Peyer's patch (tissue), 4 donors: ENCODE measurements around the gene CACNA2D3. TPM values are rescaled to one million over a fixed set of nuclear protein-coding genes. Genes with fewer than 3 reads are reported as not detected.

ENCODE experiments used
- DNase-seq, 3 donors: peaks; one replicate each; pipeline ENCODE4 v3.0.0-alpha.2; 2017 to 2019
- H3K27ac ChIP-seq, 4 donors: fragments of 200-600 bp; sonication (generic); one replicate each; pipeline ENCODE4 v1.5.1; 2016 to 2019
- H3K27me3 ChIP-seq, 2 donors: fragments of 200-600 bp; sonication (generic); one replicate each; pipeline ENCODE4 v1.5.1; 2019
- H3K36me3 ChIP-seq, 3 donors: fragments of 200-600 bp; sonication (generic); one replicate each; pipeline ENCODE4 v1.5.1; 2016 to 2019
- H3K4me1 ChIP-seq, 4 donors: fragments of 200-600 bp; sonication (generic); one replicate each; pipeline ENCODE4 v1.5.1; 2016 to 2019
- H3K4me3 ChIP-seq, 4 donors: fragments of 200-600 bp; sonication (generic); 1 replicate in 3 of 4; 2 replicates in 1 of 4; pipeline ENCODE4 v1.5.1; 2016 to 2019; ENCODE audit warnings: mild to moderate bottlenecking in 1 of 4
- H3K9me3 ChIP-seq, 4 donors: fragments of 200-600 bp; sonication (generic); one replicate each; pipeline ENCODE4 v1.5.1; 2016 to 2019; ENCODE audit warnings: mild to moderate bottlenecking in 1 of 4
- CTCF ChIP-seq, 6 experiments: fragments of 450-650 bp in 4 of 6; fragments of 200-600 bp in 2 of 6; sonication (generic) in 1 of 6; IDR thresholded peaks; one replicate each; pipeline ENCODE4 v1.5.1; 2017 to 2019; ENCODE audit warnings: antibody characterized with exemption in 6 of 6, mild to moderate bottlenecking in 3 of 6, moderate library complexity in 1 of 6
- POLR2A ChIP-seq, 2 donors: fragments of 450-650 bp; IDR thresholded peaks; one replicate each; pipeline ENCODE4 v1.5.1; 2017; ENCODE audit warnings: antibody characterized with exemption in 2 of 2, mild to moderate bottlenecking in 2 of 2, moderate library complexity in 2 of 2
- total RNA-seq, 4 donors: library from RNA; depleted of rRNA; stranded (reverse); fragments of >200 nt; gene quantifications; one replicate each; pipeline ENCODE4 v1.1.0, GENCODE V29; 2016

CACNA2D3 gene
- total RNA-seq, 4 donors from 2014 or later: 0.27 to 5.0 TPM; not detected in 2

- Histone ChIP-seq H3K4me3 (no peak overlapping the region), H3K36me3 (no peaks in the 10 kb centered on the region), H3K27ac (no peak overlapping the region), H3K4me1 (no peaks in the 10 kb centered on the region), H3K9me3 (no peaks in the 10 kb centered on the region), H3K27me3 (no peaks in the 10 kb centered on the region)
- TF ChIP-seq POLR2A (IDR thresholded peaks at IDR 0.05): no peak
- no peak for TF ChIP-seq CTCF (IDR thresholded peaks at IDR 0.05)
- no peak for DNase-seq
Observed at GRCh38 chr3:55089211-55089610, 966.9 kb downstream of the CACNA2D3 start.

GRCh38 chr3:55090291-55090690 lies 967.9 kb downstream of the CACNA2D3 start:
- no peak overlapping the region for H3K4me3 ChIP-seq
- no peak overlapping the region for H3K27ac ChIP-seq
- H3K9me3 ChIP-seq: no peaks in the 10 kb centered on the region
- no peak for DNase-seq
- H3K4me1 ChIP-seq: no peaks in the 10 kb centered on the region
- no peaks in the 10 kb centered on the region for H3K27me3 ChIP-seq
- no peak for TF ChIP-seq CTCF (IDR thresholded peaks at IDR 0.05)
- no peaks in the 10 kb centered on the region for H3K36me3 ChIP-seq

- H3K4me1 ChIP-seq: no peaks in the 10 kb centered on the region
- H3K4me3 ChIP-seq: no peak overlapping the region
- H3K27ac ChIP-seq: no peak overlapping the region
- H3K27me3 ChIP-seq: no peaks in the 10 kb centered on the region
- no peaks in the 10 kb centered on the region for H3K9me3 ChIP-seq
- no peak for TF ChIP-seq POLR2A (IDR thresholded peaks at IDR 0.05)
- TF ChIP-seq CTCF (IDR thresholded peaks at IDR 0.05): no peak
- DNase-seq: no peak
- no peaks in the 10 kb centered on the region for H3K36me3 ChIP-seq
Observed at GRCh38 chr3:55090746-55091145, 968.4 kb downstream of the CACNA2D3 start.

- H3K36me3 ChIP-seq: no peaks in the 10 kb centered on the region
- no peaks in the 10 kb centered on the region for H3K9me3 ChIP-seq
- no peak for DNase-seq
- no peaks in the 10 kb centered on the region for H3K27me3 ChIP-seq
- no peaks in the 10 kb centered on the region for H3K4me1 ChIP-seq
- TF ChIP-seq CTCF (IDR thresholded peaks at IDR 0.05) (no peak), POLR2A (IDR thresholded peaks at IDR 0.05) (no peak)
- H3K27ac ChIP-seq: no peak overlapping the region
- H3K4me3 ChIP-seq: no peak overlapping the region
Observed at GRCh38 chr3:55091381-55092225, 969.3 kb downstream of the CACNA2D3 start.

GRCh38 chr3:55094676-55095075 lies 972.3 kb downstream of the CACNA2D3 start:
- Histone ChIP-seq H3K4me1 (no peaks in the 10 kb centered on the region), H3K36me3 (no peaks in the 10 kb centered on the region), H3K9me3 (no peaks in the 10 kb centered on the region), H3K27ac (no peak overlapping the region), H3K27me3 (no peaks in the 10 kb centered on the region), H3K4me3 (no peak overlapping the region)
- DNase-seq: no peak
- TF ChIP-seq POLR2A (IDR thresholded peaks at IDR 0.05) (no peak), CTCF (IDR thresholded peaks at IDR 0.05) (no peak)
